Measurements from ENCODE around the gene SERTAD1.

DNA sequence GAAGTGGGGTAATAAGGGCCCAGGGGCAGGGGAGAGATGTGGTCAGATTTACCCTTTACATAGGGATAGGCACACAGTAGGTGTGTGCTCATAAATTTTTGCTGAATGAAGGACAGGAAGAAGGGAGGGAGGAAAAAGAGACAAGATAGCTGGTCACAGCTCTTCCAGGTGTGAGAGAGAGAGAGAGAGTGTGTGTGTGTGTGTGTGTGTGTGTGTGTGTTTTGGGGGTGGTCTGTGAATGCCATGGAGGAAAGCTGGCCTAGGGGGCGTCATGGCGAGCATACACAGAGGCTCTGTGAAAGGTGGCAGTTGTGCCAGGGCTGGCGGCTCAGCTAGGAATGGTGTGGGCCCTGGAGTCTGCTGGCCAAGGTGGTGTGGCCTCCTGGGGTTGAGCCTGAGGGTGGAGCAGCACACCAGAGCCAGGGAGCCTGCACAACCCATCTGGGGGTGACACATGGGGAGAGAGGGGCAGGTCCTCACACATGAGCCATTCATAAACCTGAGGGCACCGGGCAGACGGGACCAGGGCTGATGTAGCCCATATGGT, 6.7 kb downstream of the SERTAD1 start:
- TF ChIP-seq POLR2A (IDR thresholded peaks at IDR 0.05; ENCODE audit: low read length) (no peak), GATA1 (IDR thresholded peaks at IDR 0.05; ENCODE audit: low read depth, low read length) (no peak)
